ENCODE measurements around the gene TMEM196. TPM values are rescaled to one million over a fixed set of nuclear protein-coding genes. Genes with fewer than 3 reads are reported as not detected.

Gene TMEM196
- total and polyA plus RNA-seq, 9 of the 15 experiments (the other 6 are each of a cell fraction or from before 2014, with no cell fraction given): not detected

- peak overlapping the region; percentile 11; the same call in 1 of the 2 replicates for H3K4me2 ChIP-seq (ENCODE audit: insufficient read depth, low read length)
- no peaks in the 10 kb centered on the region for H4K20me1 ChIP-seq (replicated peaks; ENCODE audit: control insufficient read depth, insufficient read depth, low read length)
- no peaks in the 10 kb centered on the region for H3K36me3 ChIP-seq (ENCODE audit: control insufficient read depth, insufficient read depth, low read length)
- intact Hi-C loops (cut with micrococcal nuclease): no loop called here
- peak overlapping the region; percentile 62; the same call in 2 of the 3 replicates for H3K27ac ChIP-seq (ENCODE audit: extremely low read depth, low read depth, low read length)
- no peaks in the 10 kb centered on the region for H3K27me3 ChIP-seq (ENCODE audit: control insufficient read depth in 2 of 2, insufficient read depth in 2 of 2, low read length in 2 of 2)
- H3K9me1 ChIP-seq (ENCODE audit: control insufficient read depth, insufficient read depth, low read length): no peaks in the 10 kb centered on the region
- no TSS peak for BruUV-seq (replicated peaks)
- peak overlapping the region; percentile 78 for H2AFZ ChIP-seq (ENCODE audit: low read depth, low read length)
- DNase-seq (ENCODE audit: extremely low read depth in 1 of 4, low spot score in 3 of 4) (no peak), FAIRE-seq (peak; percentile 23), ATAC-seq (no peak)
- CTCF ChIA-PET (ENCODE audit: low intra/inter-chr PET ratio): no interaction called here
- POLR2A ChIA-PET: interaction anchor here (0.6 kb wide), 1 partner anchor 1326 kb away, joined by 3 read pairs; no protein-coding TSS in a partner anchor
- H3K4me1 ChIP-seq (replicated peaks in 1 of 2; ENCODE audit: control insufficient read depth in 2 of 2, insufficient read depth in 2 of 2, low read length in 2 of 2): peaks cover 0 to 13% of the 10 kb centered on the region in 2 experiments; a peak in 1 of 5 replicates
- in situ Hi-C loops (cut with MboI): loop anchor here (25.0 kb wide), 1 partner anchor 1990 kb away; no protein-coding TSS in a partner anchor
- H3K9me3 ChIP-seq (replicated peaks; ENCODE audit: control insufficient read depth, insufficient read depth, low read depth, low read length): no peaks in the 10 kb centered on the region
- H3K9ac ChIP-seq (ENCODE audit: insufficient read depth in 1 of 2, low read depth in 2 of 2, low read length in 2 of 2): no peak overlapping the region
- 0% methylated on average over 2 of the region's 2 CpGs for WGBS (ENCODE audit: insufficient coverage, low coverage, missing lambda C conversion rate)
- no peak overlapping the region for H3K4me3 ChIP-seq
- no peaks in the 10 kb centered on the region for H3K79me2 ChIP-seq (ENCODE audit: control insufficient read depth, insufficient read depth, low read length)
- TF ChIP-seq STAG1 (CRISPR knock-in tag; IDR thresholded peaks at IDR 0.05; ENCODE audit: borderline replicate concordance) (no peak), CREB5 (CRISPR knock-in tag; IDR thresholded peaks at IDR 0.05) (no peak), MEF2D (tag; conservative IDR thresholded peaks at IDR 0.05; ENCODE audit: low read depth) (peak; percentile 67; the same call in 1 of the 2 replicates), CGGBP1 (CRISPR knock-in tag; IDR thresholded peaks at IDR 0.05) (no peak), E4F1 (CRISPR knock-in tag; IDR thresholded peaks at IDR 0.05; ENCODE audit: borderline replicate concordance) (no peak), MTA3 (IDR thresholded peaks at IDR 0.05; ENCODE audit: borderline replicate concordance) (no peak), SMAD1 (IDR thresholded peaks at IDR 0.05; ENCODE audit: low read depth, low read length, partially characterized antibody) (no peak), CTCF (IDR thresholded peaks at IDR 0.05 in 2 of 3, conservative IDR thresholded peaks at IDR 0.05 in 1 of 3; ENCODE audit: insufficient read depth in 2 of 3, low read depth in 1 of 3, low read length in 3 of 3) (no peak), GATAD2B (IDR thresholded peaks at IDR 0.05; ENCODE audit: borderline replicate concordance) (no peak), C11orf30 (IDR thresholded peaks at IDR 0.05; ENCODE audit: low read depth) (no peak), POLR2B (IDR thresholded peaks at IDR 0.05; ENCODE audit: low read depth, partially characterized antibody) (no peak), IRF9 (tag; IDR thresholded peaks at IDR 0.05) (no peak), ZNF717 (CRISPR knock-in tag; IDR thresholded peaks at IDR 0.05) (no peak), MYNN (IDR thresholded peaks at IDR 0.05) (no peak), MYNN (CRISPR knock-in tag; IDR thresholded peaks at IDR 0.05) (no peak), CHD4 (IDR thresholded peaks at IDR 0.05; ENCODE audit: insufficient read depth, insufficient replicate concordance, low read depth, low read length, poor library complexity, severe bottlenecking) (no peak)
These were observed 96.2 kb downstream of the TMEM196 start for GRCh38 chr7:19677180-19677579.

All from K562 (cell line).